H1 (cell line): Measurements from ENCODE around the gene CD48. TPM values are rescaled to one million over a fixed set of nuclear protein-coding genes. Genes with fewer than 3 reads are reported as not detected.

Source experiments
- CTCF ChIA-PET: fragments of 300-600 bp; sonication (Branson Sonifier 250); formaldehyde crosslinking; loops from one replicate; lab custom pipeline; 2021; ENCODE audit not compliant: partially characterized antibody; lab: Charles Lee
- POLR2A ChIA-PET: fragments of 300-600 bp; sonication (Branson Sonifier 250); formaldehyde crosslinking; loops from one replicate; lab custom pipeline; 2021; ENCODE audit warnings: inconsistent platforms; ENCODE audit not compliant: partially characterized antibody; lab: Charles Lee
- DNase-seq, 2 experiments: peaks; one replicate each; pipeline versions ENCODE4 v3.0.0 to v3.0.0-alpha.2; 2010 to 2022; ENCODE audit warnings: low spot score in 2 of 2, low read depth in 1 of 2, mixed read lengths in 1 of 2
- FAIRE-seq: peaks from 2 replicates; lab custom pipeline; 2011; peaks lifted over from hg19 to GRCh38; lab: Jason Lieb, UNC
- H2AFZ ChIP-seq: 2 replicates; pipeline ENCODE4 v1.8.1; 2012; ENCODE audit warnings: low read length, inconsistent platforms
- H2AK5ac ChIP-seq: 2 replicates; pipeline ENCODE4 v1.6.1; 2013; ENCODE audit warnings: low read depth, low read length
- H2BK120ac ChIP-seq: replicated peaks from 2 replicates; pipeline ENCODE3; 2013; ENCODE audit warnings: low read depth, low read length, inconsistent platforms
- H2BK12ac ChIP-seq: 2 replicates; pipeline ENCODE4 v1.6.1; 2013; ENCODE audit warnings: low read depth, low read length
- H2BK15ac ChIP-seq: 2 replicates; pipeline ENCODE4 v1.6.1; 2013; ENCODE audit warnings: low read length
- H2BK20ac ChIP-seq: 2 replicates; pipeline ENCODE4 v1.6.1; 2013; ENCODE audit warnings: low read length
- H2BK5ac ChIP-seq: 2 replicates; pipeline ENCODE4 v1.6.1; 2013; ENCODE audit warnings: low read depth, low read length
- H3K14ac ChIP-seq: 2 replicates; pipeline ENCODE4 v1.6.1; 2013; ENCODE audit warnings: inconsistent platforms; ENCODE audit not compliant: insufficient read length
- H3K18ac ChIP-seq: 2 replicates; pipeline ENCODE4 v1.6.1; 2013; ENCODE audit warnings: low read length; ENCODE audit errors: extremely low read depth
- H3K23ac ChIP-seq: 2 replicates; pipeline ENCODE4 v1.6.1; 2013; ENCODE audit warnings: inconsistent platforms; ENCODE audit not compliant: insufficient read length
- H3K23me2 ChIP-seq: 2 replicates; pipeline ENCODE4 v1.6.1; 2013; ENCODE audit warnings: low read depth, low read length
- H3K27ac ChIP-seq: 2 replicates; pipeline ENCODE4 v1.6.1; 2011; ENCODE audit warnings: low read depth, low read length, inconsistent platforms
- H3K27me3 ChIP-seq, 4 experiments: replicated peaks in 1 of 4; 1 replicate in 1 of 4; 2 replicates in 3 of 4; pipeline versions ENCODE4 v1.6.1 to v1.8.1; 2011 to 2013; ENCODE audit warnings: low read length in 3 of 4, mild to moderate bottlenecking in 3 of 4, inconsistent platforms in 2 of 4, mixed read lengths in 2 of 4, moderate library complexity in 1 of 4; ENCODE audit not compliant: control insufficient read depth in 3 of 4, insufficient read depth in 3 of 4; ENCODE audit errors: extremely low read depth in 1 of 4
- H3K36me3 ChIP-seq, 4 experiments: 2 replicates each; pipeline versions ENCODE4 v1.6.1 to v1.8.1; 2011 to 2013; ENCODE audit warnings: mild to moderate bottlenecking in 4 of 4, low read length in 3 of 4, moderate library complexity in 2 of 4, control low read depth in 1 of 4, inconsistent platforms in 1 of 4; ENCODE audit not compliant: insufficient read depth in 4 of 4, control insufficient read depth in 2 of 4
- H3K4ac ChIP-seq: replicated peaks from 2 replicates; pipeline ENCODE3; 2013; ENCODE audit warnings: low read length, low read depth, mixed read lengths, inconsistent platforms; ENCODE audit not compliant: insufficient read length
- H3K4me1 ChIP-seq, 4 experiments: replicated peaks in 1 of 4; 1 replicate in 1 of 4; 2 replicates in 3 of 4; pipeline versions ENCODE4 v1.6.1 to v1.8.1; 2011 to 2013; ENCODE audit warnings: low read length in 3 of 4, inconsistent platforms in 2 of 4, mixed read lengths in 1 of 4; ENCODE audit not compliant: insufficient read depth in 4 of 4, control insufficient read depth in 3 of 4
- H3K4me2 ChIP-seq, 2 experiments: 2 replicates each; pipeline versions ENCODE4 v1.6.1 to v1.8.1; 2011 to 2013; ENCODE audit warnings: low read depth in 2 of 2, low read length in 2 of 2, control low read depth in 1 of 2, inconsistent platforms in 1 of 2, mild to moderate bottlenecking in 1 of 2; ENCODE audit not compliant: insufficient read depth in 1 of 2
- H3K4me3 ChIP-seq, 4 experiments: fragments of 200-600, 300-600 bp in 1 of 4; sonication (generic), shearing (Covaris generic), sonication (Bioruptor Twin) in 1 of 4; 2 replicates each; pipeline versions ENCODE4 v1.5.1 to v1.8.1; 2011 to 2016; ENCODE audit warnings: low read length in 4 of 4, low read depth in 3 of 4, control low read depth in 2 of 4, inconsistent platforms in 2 of 4, mild to moderate bottlenecking in 2 of 4, mixed read lengths in 1 of 4, moderate library complexity in 1 of 4; ENCODE audit not compliant: insufficient read depth in 2 of 4; ENCODE audit errors: extremely low read depth in 1 of 4
- H3K56ac ChIP-seq: replicated peaks from 2 replicates; pipeline ENCODE3; 2013; ENCODE audit warnings: low read depth, mild to moderate bottlenecking, mixed read lengths, low read length, inconsistent platforms; ENCODE audit not compliant: insufficient read length
- H3K79me1 ChIP-seq: 2 replicates; pipeline ENCODE4 v1.6.1; 2013; ENCODE audit warnings: low read depth, low read length, control low read depth
- H3K79me2 ChIP-seq, 2 experiments: 2 replicates each; pipeline versions ENCODE4 v1.6.1 to v1.8.1; 2012 to 2013; ENCODE audit warnings: low read length in 2 of 2, mild to moderate bottlenecking in 2 of 2, inconsistent platforms in 1 of 2; ENCODE audit not compliant: insufficient read depth in 2 of 2, control insufficient read depth in 1 of 2
- H3K9ac ChIP-seq, 4 experiments: replicated peaks in 1 of 4; 1 replicate in 1 of 4; 2 replicates in 3 of 4; pipeline versions ENCODE4 v1.6.1 to v1.8.1; 2011 to 2013; ENCODE audit warnings: low read depth in 3 of 4, low read length in 3 of 4, control low read depth in 2 of 4, mild to moderate bottlenecking in 2 of 4, moderate library complexity in 2 of 4, inconsistent platforms in 1 of 4; ENCODE audit errors: extremely low read depth in 1 of 4
- H3K9me3 ChIP-seq, 2 experiments: 2 replicates each; pipeline versions ENCODE4 v1.6.1 to v1.8.1; 2012 to 2013; ENCODE audit warnings: mild to moderate bottlenecking in 2 of 2, moderate library complexity in 2 of 2, control low read depth in 1 of 2, inconsistent platforms in 1 of 2, low read depth in 1 of 2, low read length in 1 of 2, mixed read lengths in 1 of 2; ENCODE audit not compliant: insufficient read depth in 2 of 2
- H4K20me1 ChIP-seq, 2 experiments: replicated peaks in 1 of 2; 2 replicates each; pipeline versions ENCODE3 to v1.8.1; 2011 to 2013; ENCODE audit warnings: inconsistent platforms in 2 of 2, low read length in 2 of 2, mild to moderate bottlenecking in 1 of 2; ENCODE audit not compliant: insufficient read depth in 2 of 2, control insufficient read depth in 1 of 2
- H4K5ac ChIP-seq: 2 replicates; pipeline ENCODE4 v1.6.1; 2013; ENCODE audit warnings: low read length, low read depth, mixed read lengths, inconsistent platforms; ENCODE audit not compliant: insufficient read length
- H4K8ac ChIP-seq: 2 replicates; pipeline ENCODE4 v1.8.0; 2013; ENCODE audit warnings: mild to moderate bottlenecking, moderate library complexity, low read length, inconsistent platforms; ENCODE audit not compliant: insufficient read depth; ENCODE audit errors: extremely low read depth
- H4K91ac ChIP-seq: replicated peaks from 2 replicates; pipeline ENCODE3; 2013; ENCODE audit warnings: low read length, mixed read lengths, inconsistent platforms; ENCODE audit not compliant: insufficient read length
- BACH1 ChIP-seq: IDR thresholded peaks from 2 replicates; pipeline ENCODE4 v1.6.1; 2012; ENCODE audit warnings: low read length, improper control_type of control experiment
- WGBS, 2 experiments: shearing (Covaris generic) in 1 of 2; methylation state at CpG; one replicate each; pipeline versions ENCODE4 v1.1.6 to v1.1.7; 2013 to 2015; ENCODE audit warnings: low lambda C conversion rate in 2 of 2, mixed read lengths in 2 of 2, inconsistent platforms in 1 of 2, low coverage in 1 of 2, missing lambda C conversion rate in 1 of 2; ENCODE audit not compliant: insufficient replicate concordance in 2 of 2, insufficient coverage in 1 of 2, insufficient read length in 1 of 2; ENCODE audit errors: extremely low coverage in 1 of 2, missing lambda C conversion rate in 1 of 2; 5-methylcytosine and 5-hydroxymethylcytosine counted together
- polyA plus RNA-seq, 7 experiments: library from polyadenylated mRNA; depleted of rRNA in 3 of 7; stranded (reverse) in 5 of 7; unstranded in 2 of 7; fragments of >200 nt in 5 of 7; fragments of 200-250 nt in 2 of 7; gene quantifications; 1 replicate in 5 of 7; 2 replicates in 1 of 7; 4 replicates in 1 of 7; pipeline versions ENCODE4 v1.2.1 to v1.2.3, GENCODE V29; 2011 to 2013; ENCODE audit warnings: missing spikeins in 2 of 7, mixed read lengths in 2 of 7
- total RNA-seq: library from RNA; stranded (reverse); fragmentation: NEBNext Ultra II Directional; extraction: Animal tissue kit (Norgen Biotek cat#: 25700); gene quantifications from 2 replicates; pipeline ENCODE4 v1.2.1, GENCODE V29; 2021
- TF ChIP-seq, protein P1 (sequence below): IDR thresholded peaks from 2 replicates; pipeline ENCODE4 v1.6.1; 2011; ENCODE audit warnings: low read depth, mild to moderate bottlenecking, low read length; ENCODE audit not compliant: insufficient read depth

CD48 gene
- total and polyA plus RNA-seq, 2 of the 8 experiments (the other 6 are each of a cell fraction or from before 2014, with no cell fraction given), result 0.08 TPM; not detected in 1

DNA sequence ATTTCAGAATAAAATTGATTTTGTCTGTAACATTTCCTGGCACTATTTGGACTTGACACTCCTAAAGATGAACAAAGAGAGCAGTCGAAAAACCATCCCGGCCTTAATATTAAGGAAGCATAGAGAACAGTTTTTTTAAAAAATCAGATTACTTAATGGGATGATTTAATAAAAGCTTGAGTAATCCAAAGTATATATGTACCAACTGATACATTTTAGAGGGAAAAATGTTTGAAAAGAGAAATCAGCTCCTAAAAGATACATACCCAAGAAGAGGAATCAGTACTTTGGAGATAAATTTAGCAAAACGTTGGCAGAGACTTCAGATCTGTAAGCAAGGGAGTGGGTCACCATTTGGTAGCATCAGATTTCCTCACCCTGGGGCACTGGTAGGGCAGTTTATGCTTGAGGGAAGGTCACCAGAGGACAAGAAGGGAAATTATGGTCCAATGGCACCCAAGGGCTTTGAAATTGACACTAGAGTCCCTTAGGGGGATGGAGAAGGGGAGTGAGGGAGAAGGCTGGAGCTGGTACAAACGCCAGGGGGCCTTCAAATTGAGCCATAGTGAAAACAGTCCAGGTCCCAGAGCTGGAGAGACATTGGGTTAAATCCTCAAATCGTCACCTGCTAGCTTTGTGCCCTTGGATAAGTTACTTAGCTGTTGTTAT, 33.4 kb upstream of the CD48 start:
- Histone ChIP-seq H3K27ac (no peak overlapping the region), H2AFZ (no peak overlapping the region), H3K56ac (no peak overlapping the region), H4K8ac (no peak overlapping the region), H2AK5ac (no peak overlapping the region), H3K4me2 (no peak overlapping the region), H2BK120ac (no peak overlapping the region), H2BK15ac (no peak overlapping the region), H2BK5ac (no peak overlapping the region), H3K27me3 (no peaks in the 10 kb centered on the region), H2BK20ac (no peak overlapping the region), H3K79me1 (no peaks in the 10 kb centered on the region), H4K5ac (no peak overlapping the region), H3K36me3 (no peaks in the 10 kb centered on the region), H2BK12ac (no peak overlapping the region), H4K91ac (no peak overlapping the region), H3K4me3 (no peak overlapping the region), H3K4me1 (peaks cover 0 to 5% (median 0%) of the 10 kb centered on the region in 4 experiments; a peak in 2 of 7 replicates), H3K23me2 (no peaks in the 10 kb centered on the region), H3K18ac (no peak overlapping the region), H3K23ac (no peak overlapping the region), H3K9me3 (no peaks in the 10 kb centered on the region), H3K4ac (no peak overlapping the region), H3K14ac (no peak overlapping the region), H4K20me1 (no peaks in the 10 kb centered on the region), H3K9ac (no peak overlapping the region), H3K79me2 (no peaks in the 10 kb centered on the region)
- DNase-seq (no peak), FAIRE-seq (no peak)
- 84% methylated on average over 5 of the region's 5 CpGs; no CpG with 5 or more reads in 1 of the 2 experiments for WGBS, 2 experiments
- POLR2A ChIA-PET, result no interaction called here
- CTCF ChIA-PET, result interaction anchor here (1.0 to 6.5 kb wide), 6 partner anchors 21 to 329 kb away, joined by 3 to 63 read pairs (median 7); no protein-coding TSS in a partner anchor
- TF ChIP-seq, protein P1, sequence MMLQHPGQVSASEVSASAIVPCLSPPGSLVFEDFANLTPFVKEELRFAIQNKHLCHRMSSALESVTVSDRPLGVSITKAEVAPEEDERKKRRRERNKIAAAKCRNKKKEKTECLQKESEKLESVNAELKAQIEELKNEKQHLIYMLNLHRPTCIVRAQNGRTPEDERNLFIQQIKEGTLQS, result no peak
- no peak for TF ChIP-seq BACH1
